B cell (primary cell): ENCODE measurements around the gene AGT. TPM values are rescaled to one million over a fixed set of nuclear protein-coding genes. Genes with fewer than 3 reads are reported as not detected.

Source experiments
- ATAC-seq: fragments of 200-7000 bp; cut with Tn5 transposase; one replicate; pipeline ENCODE4 v1.10.0; 2021; ENCODE audit warnings: low read depth, mild to moderate bottlenecking, moderate number of reproducible peaks, moderate library complexity
- CTCF ChIA-PET: fragments of 350-600 bp; sonication (Branson Sonifier 250); formaldehyde crosslinking; loops from one replicate; lab custom pipeline; 2021; ENCODE audit warnings: antibody characterized with exemption, inconsistent platforms; lab: Charles Lee
- POLR2A ChIA-PET: fragments of 350-600 bp; sonication (Branson Sonifier 250); formaldehyde crosslinking; loops from one replicate; lab custom pipeline; 2021; ENCODE audit warnings: antibody characterized with exemption; lab: Charles Lee
- DNase-seq: peaks from one replicate; pipeline ENCODE4 v3.0.0; 2013
- H2AFZ ChIP-seq: 2 replicates; pipeline ENCODE4 v1.6.1; 2012; ENCODE audit warnings: mild to moderate bottlenecking, low read depth, low read length; ENCODE audit not compliant: insufficient read depth, poor library complexity, severe bottlenecking
- H3K27ac ChIP-seq, 2 donors: 1 replicate in 1 of 2; 2 replicates in 1 of 2; pipeline ENCODE4 v1.5.1; 2012 to 2013; ENCODE audit warnings: low read length in 2 of 2, mild to moderate bottlenecking in 2 of 2, moderate library complexity in 1 of 2
- H3K27me3 ChIP-seq, 4 experiments: fragments of 200-600 bp in 1 of 4; sonication (generic) in 1 of 4; replicated peaks in 1 of 4; 1 replicate in 2 of 4; 2 replicates in 2 of 4; pipeline versions ENCODE4 v1.6.1 to v1.7.0; 2013 to 2016; ENCODE audit warnings: low read length in 3 of 4, mild to moderate bottlenecking in 2 of 4, mixed read lengths in 1 of 4, moderate library complexity in 1 of 4; ENCODE audit not compliant: insufficient read depth in 4 of 4, control insufficient read depth in 3 of 4; ENCODE audit errors: control extremely low read depth in 1 of 4
- H3K36me3 ChIP-seq, 2 experiments: replicated peaks in 1 of 2; 1 replicate in 1 of 2; 2 replicates in 1 of 2; pipeline versions ENCODE4 v1.6.1 to v1.7.1; 2013; ENCODE audit warnings: low read length in 1 of 2; ENCODE audit not compliant: insufficient read depth in 2 of 2, control insufficient read depth in 1 of 2; ENCODE audit errors: control extremely low read depth in 1 of 2, extremely low read depth in 1 of 2
- H3K4me1 ChIP-seq, 2 donors: fragments of 200-600 bp in 1 of 2; sonication (generic) in 1 of 2; 1 replicate in 1 of 2; 2 replicates in 1 of 2; pipeline versions ENCODE4 v1.5.1 to v1.6.1; 2013 to 2017; ENCODE audit warnings: low read length in 2 of 2; ENCODE audit not compliant: control insufficient read depth in 2 of 2, insufficient read depth in 2 of 2
- H3K4me2 ChIP-seq: replicated peaks from 2 replicates; pipeline ENCODE3; 2012; ENCODE audit warnings: mild to moderate bottlenecking, low read depth, low read length; ENCODE audit not compliant: poor library complexity, severe bottlenecking
- H3K4me3 ChIP-seq, 5 experiments: fragments of 200-600 bp in 1 of 5; sonication (generic) in 1 of 5; 1 replicate in 3 of 5; 2 replicates in 2 of 5; pipeline versions ENCODE4 v1.5.1 to v1.7.0; 2011 to 2016; ENCODE audit warnings: low read length in 4 of 5, mild to moderate bottlenecking in 4 of 5, low read depth in 2 of 5, control low read depth in 1 of 5, moderate library complexity in 1 of 5; ENCODE audit not compliant: insufficient read depth in 1 of 5; ENCODE audit errors: control extremely low read depth in 1 of 5, extremely low read depth in 1 of 5
- H3K79me2 ChIP-seq: fragments of 200-600 bp; sonication (generic); one replicate; pipeline ENCODE4 v1.6.0; 2016; ENCODE audit warnings: low read length; ENCODE audit not compliant: control insufficient read depth, insufficient read depth
- H3K9ac ChIP-seq: fragments of 200-600 bp; sonication (generic); 2 replicates; pipeline ENCODE4 v1.6.1; 2017; ENCODE audit warnings: mild to moderate bottlenecking, low read length, moderate library complexity
- H3K9me3 ChIP-seq, 3 donors: one replicate each; pipeline versions ENCODE4 v1.6.1 to v1.7.1; 2013; ENCODE audit warnings: low read length in 2 of 3; ENCODE audit not compliant: control insufficient read depth in 2 of 3, insufficient read depth in 1 of 3; ENCODE audit errors: control extremely low read depth in 1 of 3
- H4K20me1 ChIP-seq: 2 replicates; pipeline ENCODE4 v1.6.0; 2012; ENCODE audit warnings: mild to moderate bottlenecking, low read length; ENCODE audit not compliant: insufficient read depth, control insufficient read depth, poor library complexity, severe bottlenecking
- H3K27ac Mint-ChIP-seq: one replicate; pipeline ENCODE4 v1.8.0; 2021; ENCODE audit warnings: mixed read lengths
- H3K27me3 Mint-ChIP-seq: one replicate; pipeline ENCODE4 v1.8.0; 2021; ENCODE audit warnings: mixed read lengths
- H3K4me1 Mint-ChIP-seq: one replicate; pipeline ENCODE4 v1.8.0; 2021; ENCODE audit warnings: mixed read lengths
- H3K4me3 Mint-ChIP-seq: one replicate; pipeline ENCODE4 v1.8.0; 2021; ENCODE audit warnings: mixed read lengths
- H3K9me3 Mint-ChIP-seq: one replicate; pipeline ENCODE4 v1.8.0; 2022; ENCODE audit warnings: mixed read lengths; ENCODE audit not compliant: insufficient read depth
- EZH2 ChIP-seq: IDR thresholded peaks from 2 replicates; pipeline ENCODE4 v1.6.1; 2012; ENCODE audit warnings: borderline replicate concordance, low read depth, mild to moderate bottlenecking, moderate library complexity, low read length; ENCODE audit not compliant: insufficient read depth, poor library complexity, severe bottlenecking
- WGBS: methylation state at CpG from one replicate; pipeline ENCODE4 v1.1.5; 2013; ENCODE audit warnings: missing lambda C conversion rate; ENCODE audit not compliant: insufficient coverage; 5-methylcytosine and 5-hydroxymethylcytosine counted together
- intact Hi-C: fragments of 100-400 bp; cut with micrococcal nuclease; formaldehyde crosslinking; loops from one replicate; pipeline ENCODE4 v1.10.0; 2022
- polyA plus RNA-seq: library from polyadenylated mRNA; depleted of rRNA; stranded (reverse); fragments of >200 nt; gene quantifications from 2 replicates; pipeline ENCODE4 v1.2.3, GENCODE V29; 2012
- total RNA-seq, 2 donors: library from RNA; stranded (reverse); fragments of 120-200 nt in 1 of 2; gene quantifications; 1 replicate in 1 of 2; 2 replicates in 1 of 2; pipeline versions ENCODE4 v1.2.3 to v1.2.4, GENCODE V29; 2013 to 2022
- TF ChIP-seq, protein P1 (sequence below): fragments of 200-600 bp; IDR thresholded peaks from one replicate; pipeline ENCODE4 v1.8.0; 2022; ENCODE audit warnings: antibody characterized with exemption, mild to moderate bottlenecking

The AGT gene
- total and polyA plus RNA-seq, 2 donors (not counting 1 experiment from before 2014, with no cell fraction given): not detected

DNA sequence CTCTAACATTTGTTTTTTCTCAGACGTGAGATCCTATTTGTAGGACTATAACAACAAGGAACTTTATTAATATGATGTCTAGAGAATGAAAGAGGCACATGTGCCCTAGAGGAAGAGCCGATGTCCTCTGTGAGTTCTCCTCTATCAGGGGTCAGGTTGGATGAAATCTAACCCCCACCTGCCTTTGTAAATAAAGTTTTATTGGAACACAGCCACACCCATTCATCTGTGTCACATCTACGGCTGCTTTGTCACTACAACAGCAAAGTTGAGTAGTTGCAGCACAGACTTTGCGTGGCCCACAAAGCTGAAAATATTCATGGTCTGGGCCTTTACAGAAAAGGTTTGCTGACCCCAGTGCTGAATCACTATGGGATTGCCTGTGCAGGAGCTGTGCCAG is 32.7 kb upstream of the AGT start:
- WGBS: 100% methylated on average over 3 of the region's 4 CpGs
- no peak overlapping the region for H3K4me3 Mint-ChIP-seq
- no peak overlapping the region for H3K27ac ChIP-seq
- no peak for TF ChIP-seq EZH2
- TF ChIP-seq, protein P1, sequence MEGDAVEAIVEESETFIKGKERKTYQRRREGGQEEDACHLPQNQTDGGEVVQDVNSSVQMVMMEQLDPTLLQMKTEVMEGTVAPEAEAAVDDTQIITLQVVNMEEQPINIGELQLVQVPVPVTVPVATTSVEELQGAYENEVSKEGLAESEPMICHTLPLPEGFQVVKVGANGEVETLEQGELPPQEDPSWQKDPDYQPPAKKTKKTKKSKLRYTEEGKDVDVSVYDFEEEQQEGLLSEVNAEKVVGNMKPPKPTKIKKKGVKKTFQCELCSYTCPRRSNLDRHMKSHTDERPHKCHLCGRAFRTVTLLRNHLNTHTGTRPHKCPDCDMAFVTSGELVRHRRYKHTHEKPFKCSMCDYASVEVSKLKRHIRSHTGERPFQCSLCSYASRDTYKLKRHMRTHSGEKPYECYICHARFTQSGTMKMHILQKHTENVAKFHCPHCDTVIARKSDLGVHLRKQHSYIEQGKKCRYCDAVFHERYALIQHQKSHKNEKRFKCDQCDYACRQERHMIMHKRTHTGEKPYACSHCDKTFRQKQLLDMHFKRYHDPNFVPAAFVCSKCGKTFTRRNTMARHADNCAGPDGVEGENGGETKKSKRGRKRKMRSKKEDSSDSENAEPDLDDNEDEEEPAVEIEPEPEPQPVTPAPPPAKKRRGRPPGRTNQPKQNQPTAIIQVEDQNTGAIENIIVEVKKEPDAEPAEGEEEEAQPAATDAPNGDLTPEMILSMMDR: no peak
- H3K36me3 ChIP-seq: no peaks in the 10 kb centered on the region
- H3K27me3 ChIP-seq: peaks cover 0 to 8% (median 0%) of the 10 kb centered on the region in 4 experiments
- no peak overlapping the region for H3K4me2 ChIP-seq
- no peak overlapping the region for H3K4me3 ChIP-seq
- no peak for ATAC-seq
- no peak overlapping the region for H3K27ac Mint-ChIP-seq
- no peaks in the 10 kb centered on the region for H3K79me2 ChIP-seq
- POLR2A ChIA-PET: interaction anchor here (0.6 kb wide), 1 partner anchor 8 kb away, joined by 5 read pairs; no protein-coding TSS in a partner anchor
- no peak overlapping the region for H3K9ac ChIP-seq
- no peaks in the 10 kb centered on the region for H4K20me1 ChIP-seq
- CTCF ChIA-PET: no interaction called here
- H2AFZ ChIP-seq: no peak overlapping the region
- peaks cover 16% of the 10 kb centered on the region for H3K4me1 Mint-ChIP-seq
- intact Hi-C loops: no loop called here
- DNase-seq: no peak
- no peaks in the 10 kb centered on the region for H3K9me3 ChIP-seq
- no peaks in the 10 kb centered on the region for H3K9me3 Mint-ChIP-seq
- H3K27me3 Mint-ChIP-seq: no peaks in the 10 kb centered on the region
- peaks cover 9 to 19% of the 10 kb centered on the region in 2 donors for H3K4me1 ChIP-seq

DNA sequence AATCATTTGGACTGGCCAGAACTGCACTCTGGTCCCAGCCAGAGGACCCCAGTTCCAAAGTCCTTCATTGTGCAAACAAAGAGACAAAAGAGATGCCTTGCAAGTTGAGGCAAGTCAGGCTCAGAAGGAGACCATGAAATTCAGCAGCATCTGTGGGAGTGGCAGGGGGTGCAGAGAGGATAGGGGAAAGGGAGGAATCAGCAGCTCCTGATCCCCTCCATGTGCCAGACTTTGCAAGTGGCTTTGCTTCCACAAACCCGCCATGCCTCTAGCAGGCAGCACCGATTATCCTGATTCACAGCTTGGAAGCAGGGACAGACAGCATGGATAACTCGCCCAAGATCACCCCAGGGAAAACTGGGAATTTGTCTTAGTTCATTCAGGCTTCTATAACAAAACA is 31.1 kb upstream of the AGT start:
- 80% methylated on average over 3 of the region's 3 CpGs for WGBS
- ChIA-PET POLR2A (no interaction called here), CTCF (no interaction called here)
- DNase-seq (no peak), ATAC-seq (no peak)
- no peak overlapping the region for H3K27ac Mint-ChIP-seq
- Histone ChIP-seq H3K4me3 (no peak overlapping the region), H3K4me2 (no peak overlapping the region), H3K27me3 (peaks cover 0 to 6% (median 0%) of the 10 kb centered on the region in 4 experiments), H3K27ac (no peak overlapping the region), H4K20me1 (no peaks in the 10 kb centered on the region), H3K9ac (no peak overlapping the region), H3K79me2 (no peaks in the 10 kb centered on the region), H3K4me1 (peaks cover 9 to 19% of the 10 kb centered on the region in 2 donors), H3K36me3 (no peaks in the 10 kb centered on the region), H2AFZ (no peak overlapping the region), H3K9me3 (no peaks in the 10 kb centered on the region)
- H3K9me3 Mint-ChIP-seq: no peaks in the 10 kb centered on the region
- peaks cover 14% of the 10 kb centered on the region for H3K4me1 Mint-ChIP-seq
- TF ChIP-seq EZH2: no peak
- TF ChIP-seq, protein P1: no peak
- intact Hi-C loops: no loop called here
- no peak overlapping the region for H3K4me3 Mint-ChIP-seq
- H3K27me3 Mint-ChIP-seq: peaks cover 7% of the 10 kb centered on the region
